NK-92 treated with Interleukin-12 subunit alpha and Interleukin-12 subunit beta, amount 100 ng/mL, for 24 hours (cell line): ENCODE results near the gene SCYL1.
A peak's percentile ranks its signal among the peaks of the same experiment; 100 is the strongest.

Source experiments
- DNase-seq: peaks from one replicate; lab custom pipeline; 2025; lab: John Stamatoyannopoulos, UW

Gene SCYL1

DNA sequence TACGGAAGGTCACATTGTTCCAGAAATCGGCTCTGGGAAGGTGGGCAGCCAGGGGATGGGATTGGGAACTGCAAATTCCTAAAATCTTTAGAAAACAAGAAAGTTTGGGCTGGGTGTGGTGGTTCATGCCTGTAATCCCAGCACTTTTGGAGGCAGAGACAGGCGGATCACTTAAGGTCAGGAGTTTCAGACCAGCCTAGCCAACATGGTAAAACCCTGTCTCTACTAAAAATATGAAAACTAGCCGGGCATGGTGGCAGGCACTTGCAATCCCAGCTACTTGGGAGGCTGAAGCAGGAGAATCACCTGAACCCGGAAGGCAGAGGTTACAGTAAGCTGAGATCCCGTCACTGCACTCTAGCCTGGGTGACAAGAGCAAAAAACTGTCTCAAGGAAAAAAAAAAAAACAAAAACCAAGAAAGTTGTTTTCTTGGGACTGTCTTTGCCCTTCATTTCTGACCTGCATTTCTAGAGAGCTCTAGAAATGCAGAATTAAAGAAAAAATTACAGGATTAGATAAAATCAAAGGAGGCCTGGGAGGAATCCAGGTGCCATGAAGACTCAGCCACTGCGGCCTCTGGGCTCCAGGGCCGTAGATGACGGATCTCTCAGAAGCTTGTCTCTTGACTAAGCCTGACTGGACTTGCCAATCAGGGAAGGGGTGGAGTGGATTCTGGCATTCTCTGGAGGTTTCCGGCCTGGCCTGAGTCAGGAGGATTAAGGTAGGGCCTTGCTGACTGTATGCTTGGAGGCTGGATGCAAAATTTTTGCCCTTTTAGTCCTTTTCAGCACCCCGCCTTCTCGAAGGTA, 31.3 kb upstream of the SCYL1 start:
- DNase-seq, result no peak

- no peak for DNase-seq
Measured at GRCh38 chr11:65496304-65497140, 28.4 kb upstream of the SCYL1 start.

GRCh38 chr11:65497141-65498041, 27.5 kb upstream of the SCYL1 start:
- DNase-seq, result peak; percentile 98

DNA sequence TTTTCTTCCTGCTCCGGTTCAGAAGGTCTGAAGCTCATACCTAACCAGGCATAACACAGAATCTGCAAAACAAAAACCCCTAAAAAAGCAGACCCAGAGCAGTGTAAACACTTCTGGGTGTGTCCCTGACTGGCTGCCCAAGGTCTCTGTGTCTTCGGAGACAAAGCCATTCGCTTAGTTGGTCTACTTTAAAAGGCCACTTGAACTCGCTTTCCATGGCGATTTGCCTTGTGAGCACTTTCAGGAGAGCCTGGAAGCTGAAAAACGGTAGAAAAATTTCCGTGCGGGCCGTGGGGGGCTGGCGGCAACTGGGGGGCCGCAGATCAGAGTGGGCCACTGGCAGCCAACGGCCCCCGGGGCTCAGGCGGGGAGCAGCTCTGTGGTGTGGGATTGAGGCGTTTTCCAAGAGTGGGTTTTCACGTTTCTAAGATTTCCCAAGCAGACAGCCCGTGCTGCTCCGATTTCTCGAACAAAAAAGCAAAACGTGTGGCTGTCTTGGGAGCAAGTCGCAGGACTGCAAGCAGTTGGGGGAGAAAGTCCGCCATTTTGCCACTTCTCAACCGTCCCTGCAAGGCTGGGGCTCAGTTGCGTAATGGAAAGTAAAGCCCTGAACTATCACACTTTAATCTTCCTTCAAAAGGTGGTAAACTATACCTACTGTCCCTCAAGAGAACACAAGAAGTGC, 26.7 kb upstream of the SCYL1 start:
- DNase-seq, result peak; percentile 44

DNA sequence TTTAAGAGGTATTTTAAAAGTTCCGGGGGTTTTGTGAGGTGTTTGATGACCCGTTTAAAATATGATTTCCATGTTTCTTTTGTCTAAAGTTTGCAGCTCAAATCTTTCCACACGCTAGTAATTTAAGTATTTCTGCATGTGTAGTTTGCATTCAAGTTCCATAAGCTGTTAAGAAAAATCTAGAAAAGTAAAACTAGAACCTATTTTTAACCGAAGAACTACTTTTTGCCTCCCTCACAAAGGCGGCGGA, 26.2 kb upstream of the SCYL1 start:
- no peak for DNase-seq

- DNase-seq, result peak; percentile 81
Measured at GRCh38 chr11:65498977-65499712, 25.7 kb upstream of the SCYL1 start, which contains the start of gene MALAT1. TSS of gene MALAT1 (plus strand) at chr11:65499045.

GRCh38 chr11:65499713-65500386, 25.0 kb upstream of the SCYL1 start:
- no peak for DNase-seq

- peak; percentile 23 for DNase-seq
Measured at GRCh38 chr11:65500387-65501185, 24.3 kb upstream of the SCYL1 start.

GRCh38 chr11:65501186-65501471, 23.8 kb upstream of the SCYL1 start:
- no peak for DNase-seq

DNA sequence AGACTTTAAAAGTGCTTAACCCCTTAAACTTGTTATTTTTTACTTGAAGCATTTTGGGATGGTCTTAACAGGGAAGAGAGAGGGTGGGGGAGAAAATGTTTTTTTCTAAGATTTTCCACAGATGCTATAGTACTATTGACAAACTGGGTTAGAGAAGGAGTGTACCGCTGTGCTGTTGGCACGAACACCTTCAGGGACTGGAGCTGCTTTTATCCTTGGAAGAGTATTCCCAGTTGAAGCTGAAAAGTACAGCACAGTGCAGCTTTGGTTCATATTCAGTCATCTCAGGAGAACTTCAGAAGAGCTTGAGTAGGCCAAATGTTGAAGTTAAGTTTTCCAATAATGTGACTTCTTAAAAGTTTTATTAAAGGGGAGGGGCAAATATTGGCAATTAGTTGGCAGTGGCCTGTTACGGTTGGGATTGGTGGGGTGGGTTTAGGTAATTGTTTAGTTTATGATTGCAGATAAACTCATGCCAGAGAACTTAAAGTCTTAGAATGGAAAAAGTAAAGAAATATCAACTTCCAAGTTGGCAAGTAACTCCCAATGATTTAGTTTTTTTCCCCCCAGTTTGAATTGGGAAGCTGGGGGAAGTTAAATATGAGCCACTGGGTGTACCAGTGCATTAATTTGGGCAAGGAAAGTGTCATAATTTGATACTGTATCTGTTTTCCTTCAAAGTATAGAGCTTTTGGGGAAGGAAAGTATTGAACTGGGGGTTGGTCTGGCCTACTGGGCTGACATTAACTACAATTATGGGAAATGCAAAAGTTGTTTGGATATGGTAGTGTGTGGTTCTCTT, 23.2 kb upstream of the SCYL1 start:
- DNase-seq, result no peak

GRCh38 chr11:65502274-65502554, 22.7 kb upstream of the SCYL1 start:
- DNase-seq, result no peak

DNA sequence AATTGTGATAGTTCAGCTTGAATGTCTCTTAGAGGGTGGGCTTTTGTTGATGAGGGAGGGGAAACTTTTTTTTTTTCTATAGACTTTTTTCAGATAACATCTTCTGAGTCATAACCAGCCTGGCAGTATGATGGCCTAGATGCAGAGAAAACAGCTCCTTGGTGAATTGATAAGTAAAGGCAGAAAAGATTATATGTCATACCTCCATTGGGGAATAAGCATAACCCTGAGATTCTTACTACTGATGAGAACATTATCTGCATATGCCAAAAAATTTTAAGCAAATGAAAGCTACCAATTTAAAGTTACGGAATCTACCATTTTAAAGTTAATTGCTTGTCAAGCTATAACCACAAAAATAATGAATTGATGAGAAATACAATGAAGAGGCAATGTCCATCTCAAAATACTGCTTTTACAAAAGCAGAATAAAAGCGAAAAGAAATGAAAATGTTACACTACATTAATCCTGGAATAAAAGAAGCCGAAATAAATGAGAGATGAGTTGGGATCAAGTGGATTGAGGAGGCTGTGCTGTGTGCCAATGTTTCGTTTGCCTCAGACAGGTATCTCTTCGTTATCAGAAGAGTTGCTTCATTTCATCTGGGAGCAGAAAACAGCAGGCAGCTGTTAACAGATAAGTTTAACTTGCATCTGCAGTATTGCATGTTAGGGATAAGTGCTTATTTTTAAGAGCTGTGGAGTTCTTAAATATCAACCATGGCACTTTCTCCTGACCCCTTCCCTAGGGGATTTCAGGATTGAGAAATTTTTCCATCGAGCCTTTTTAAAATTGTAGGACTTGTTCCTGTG, 22.1 kb upstream of the SCYL1 start:
- no peak for DNase-seq

- no peak for DNase-seq
Measured at GRCh38 chr11:65503368-65503948, 21.4 kb upstream of the SCYL1 start.

- DNase-seq, result no peak
Measured at GRCh38 chr11:65503949-65504673, 20.8 kb upstream of the SCYL1 start.

- DNase-seq, result no peak
Measured at GRCh38 chr11:65504674-65505465, 20.0 kb upstream of the SCYL1 start.

- no peak for DNase-seq
Measured at GRCh38 chr11:65505466-65506289, 19.2 kb upstream of the SCYL1 start.
